ENCODE measurements around the gene ZSCAN1. TPM values are rescaled to one million over a fixed set of nuclear protein-coding genes. Genes with fewer than 3 reads are reported as not detected.

ZSCAN1 gene
- total RNA-seq, 2 experiments from 2014 or later: not detected

- peaks cover 61% of the 10 kb centered on the region for H3K9me3 Mint-ChIP-seq
- no peak for DNase-seq
- H3K4me3 Mint-ChIP-seq: no peak overlapping the region
- peaks cover 19% of the 10 kb centered on the region for H3K27me3 Mint-ChIP-seq
- peaks cover 49% of the 10 kb centered on the region for H3K36me3 Mint-ChIP-seq
- H3K27ac Mint-ChIP-seq: no peak overlapping the region
- CTCF ChIA-PET: interaction anchor here (0.6 kb wide), 1 partner anchor 81 kb away, joined by 3 read pairs; no protein-coding TSS in a partner anchor
- POLR2A ChIA-PET: interaction anchor here (0.9 kb wide), 1 partner anchor 122 kb away, joined by 4 read pairs; no protein-coding TSS in a partner anchor
- peaks cover 4% of the 10 kb centered on the region for H3K4me1 Mint-ChIP-seq (ENCODE audit: low read depth)
- intact Hi-C loops (cut with micrococcal nuclease): no loop called here
These were observed 25.9 kb downstream of the ZSCAN1 start for GRCh38 chr19:58059671-58060078.

- ChIA-PET CTCF (interaction anchor here (0.6 kb wide), 1 partner anchor 81 kb away, joined by 3 read pairs; no protein-coding TSS in a partner anchor), POLR2A (no interaction called here)
- Mint-ChIP-seq H3K9me3 (peaks cover 63% of the 10 kb centered on the region), H3K27me3 (peaks cover 19% of the 10 kb centered on the region), H3K27ac (no peak overlapping the region), H3K36me3 (peaks cover 44% of the 10 kb centered on the region), H3K4me1 (ENCODE audit: low read depth) (peaks cover 4% of the 10 kb centered on the region), H3K4me3 (no peak overlapping the region)
- intact Hi-C loops (cut with micrococcal nuclease): no loop called here
- DNase-seq: no peak
These were observed 26.4 kb downstream of the ZSCAN1 start for GRCh38 chr19:58060231-58060630.

GRCh38 chr19:58063712-58064111 lies 29.9 kb downstream of the ZSCAN1 start:
- no peak for DNase-seq
- peaks cover 73% of the 10 kb centered on the region for H3K9me3 Mint-ChIP-seq
- no peak overlapping the region for H3K27ac Mint-ChIP-seq
- H3K4me3 Mint-ChIP-seq: no peak overlapping the region
- ChIA-PET CTCF (no interaction called here), POLR2A (no interaction called here)
- peaks cover 46% of the 10 kb centered on the region for H3K36me3 Mint-ChIP-seq
- intact Hi-C loops (cut with micrococcal nuclease): no loop called here
- peaks cover 3% of the 10 kb centered on the region for H3K4me1 Mint-ChIP-seq (ENCODE audit: low read depth)
- peaks cover 5% of the 10 kb centered on the region for H3K27me3 Mint-ChIP-seq

GRCh38 chr19:58067240-58067912 lies 33.6 kb downstream of the ZSCAN1 start:
- intact Hi-C loops (cut with micrococcal nuclease): no loop called here
- H3K4me3 Mint-ChIP-seq: no peak overlapping the region
- CTCF ChIA-PET: no interaction called here
- peaks cover 78% of the 10 kb centered on the region for H3K9me3 Mint-ChIP-seq
- no peak overlapping the region for H3K27ac Mint-ChIP-seq
- H3K36me3 Mint-ChIP-seq: peaks cover 42% of the 10 kb centered on the region
- H3K27me3 Mint-ChIP-seq: no peaks in the 10 kb centered on the region
- POLR2A ChIA-PET: no interaction called here
- no peaks in the 10 kb centered on the region for H3K4me1 Mint-ChIP-seq (ENCODE audit: low read depth)
- DNase-seq: no peak

- peaks cover 27% of the 10 kb centered on the region for H3K36me3 Mint-ChIP-seq
- POLR2A ChIA-PET: no interaction called here
- no peak overlapping the region for H3K4me3 Mint-ChIP-seq
- CTCF ChIA-PET: no interaction called here
- no peaks in the 10 kb centered on the region for H3K27me3 Mint-ChIP-seq
- no peak for DNase-seq
- intact Hi-C loops (cut with micrococcal nuclease): no loop called here
- H3K4me1 Mint-ChIP-seq (ENCODE audit: low read depth): no peaks in the 10 kb centered on the region
- H3K9me3 Mint-ChIP-seq: peaks cover 59% of the 10 kb centered on the region
- no peak overlapping the region for H3K27ac Mint-ChIP-seq
These were observed 46.0 kb downstream of the ZSCAN1 start for GRCh38 chr19:58079792-58080191.

GRCh38 chr19:58083021-58083420 lies 49.2 kb downstream of the ZSCAN1 start:
- Mint-ChIP-seq H3K27ac (no peak overlapping the region), H3K27me3 (no peaks in the 10 kb centered on the region), H3K36me3 (peaks cover 36% of the 10 kb centered on the region), H3K4me3 (no peak overlapping the region), H3K4me1 (ENCODE audit: low read depth) (no peaks in the 10 kb centered on the region), H3K9me3 (peaks cover 50% of the 10 kb centered on the region)
- ChIA-PET POLR2A (no interaction called here), CTCF (no interaction called here)
- DNase-seq: no peak
- intact Hi-C loops (cut with micrococcal nuclease): no loop called here

- POLR2A ChIA-PET: no interaction called here
These were observed 50.9 kb downstream of the ZSCAN1 start for GRCh38 chr19:58084596-58085347.

GRCh38 chr19:58085348-58085875 lies 51.6 kb downstream of the ZSCAN1 start:
- Mint-ChIP-seq H3K9me3 (peaks cover 50% of the 10 kb centered on the region), H3K4me1 (ENCODE audit: low read depth) (no peaks in the 10 kb centered on the region), H3K36me3 (peaks cover 33% of the 10 kb centered on the region), H3K27ac (no peak overlapping the region), H3K27me3 (no peaks in the 10 kb centered on the region), H3K4me3 (no peak overlapping the region)
- no peak for DNase-seq
- intact Hi-C loops (cut with micrococcal nuclease): no loop called here
- POLR2A ChIA-PET: interaction anchor here (1.3 kb wide), 1 partner anchor 20 kb away, joined by 3 read pairs; no protein-coding TSS in a partner anchor
- CTCF ChIA-PET: no interaction called here

More at GRCh38 chr19:58084596-58085347, 50.9 kb downstream of the ZSCAN1 start:
- Mint-ChIP-seq H3K36me3 (peaks cover 37% of the 10 kb centered on the region), H3K4me3 (no peak overlapping the region), H3K27me3 (no peaks in the 10 kb centered on the region), H3K4me1 (ENCODE audit: low read depth) (no peaks in the 10 kb centered on the region), H3K9me3 (peaks cover 48% of the 10 kb centered on the region), H3K27ac (no peak overlapping the region)
- CTCF ChIA-PET: no interaction called here
- intact Hi-C loops (cut with micrococcal nuclease): no loop called here
- DNase-seq: no peak

GRCh38 chr19:58086825-58087710 lies 53.2 kb downstream of the ZSCAN1 start:
- H3K27ac Mint-ChIP-seq: no peak overlapping the region
- CTCF ChIA-PET: no interaction called here
- no peak for DNase-seq
- POLR2A ChIA-PET: interaction anchor here (1.3 kb wide), 1 partner anchor 18 kb away, joined by 3 read pairs; no protein-coding TSS in a partner anchor
- peaks cover 34% of the 10 kb centered on the region for H3K36me3 Mint-ChIP-seq
- H3K27me3 Mint-ChIP-seq: no peaks in the 10 kb centered on the region
- H3K9me3 Mint-ChIP-seq: peaks cover 41% of the 10 kb centered on the region
- intact Hi-C loops (cut with micrococcal nuclease): no loop called here
- H3K4me3 Mint-ChIP-seq: no peak overlapping the region
- no peaks in the 10 kb centered on the region for H3K4me1 Mint-ChIP-seq (ENCODE audit: low read depth)

- CTCF ChIA-PET: no interaction called here
- POLR2A ChIA-PET: no interaction called here
- Mint-ChIP-seq H3K9me3 (peaks cover 41% of the 10 kb centered on the region), H3K36me3 (peaks cover 34% of the 10 kb centered on the region), H3K4me3 (no peak overlapping the region), H3K27me3 (no peaks in the 10 kb centered on the region), H3K27ac (no peak overlapping the region), H3K4me1 (ENCODE audit: low read depth) (no peaks in the 10 kb centered on the region)
- DNase-seq: no peak
- intact Hi-C loops (cut with micrococcal nuclease): no loop called here
These were observed 54.8 kb downstream of the ZSCAN1 start for GRCh38 chr19:58088521-58089052.

GRCh38 chr19:58089846-58090245 lies 56.0 kb downstream of the ZSCAN1 start:
- H3K9me3 Mint-ChIP-seq: peaks cover 41% of the 10 kb centered on the region
- peaks cover 32% of the 10 kb centered on the region for H3K36me3 Mint-ChIP-seq
- H3K4me1 Mint-ChIP-seq (ENCODE audit: low read depth): no peaks in the 10 kb centered on the region
- intact Hi-C loops (cut with micrococcal nuclease): no loop called here
- H3K27me3 Mint-ChIP-seq: no peaks in the 10 kb centered on the region
- no peak overlapping the region for H3K4me3 Mint-ChIP-seq
- CTCF ChIA-PET: no interaction called here
- POLR2A ChIA-PET: no interaction called here
- DNase-seq: no peak
- no peak overlapping the region for H3K27ac Mint-ChIP-seq
